ENCODE measurements around the gene WASL.

GRCh38 chr7:123789817-123790216 lies 41.0 kb upstream of the WASL start:
- no peak for TF ChIP-seq CTCF (IDR thresholded peaks at IDR 0.05)
- no peak for TF ChIP-seq POLR2A (IDR thresholded peaks at IDR 0.05)
